Endothelial cell of umbilical vein (primary cell): ENCODE results near the gene SRPK2. TPM values are rescaled to one million over a fixed set of nuclear protein-coding genes. Genes with fewer than 3 reads are reported as not detected.

Experiments used
- BruUV-seq: library from RNA; stranded (reverse); fragments of 400-500 nt; replicated peaks from 2 replicates; lab custom pipeline; 2021; lab: Mats Ljungman, UMichigan
- CTCF ChIA-PET: fragments of 300-600, 350-600 bp; sonication (Branson Sonifier 250); formaldehyde crosslinking; loops from one replicate; lab custom pipeline; 2021; ENCODE audit warnings: antibody characterized with exemption, inconsistent platforms; lab: Charles Lee
- POLR2A ChIA-PET: fragments of 300-600, 350-600 bp; sonication (Branson Sonifier 250); formaldehyde crosslinking; loops from one replicate; lab custom pipeline; 2021; ENCODE audit warnings: antibody characterized with exemption, inconsistent platforms; lab: Charles Lee
- DNase-seq: peaks from one replicate; pipeline ENCODE4 v3.0.0-alpha.2; 2011; ENCODE audit warnings: low read depth, low spot score
- FAIRE-seq: peaks from 2 replicates; lab custom pipeline; 2011; peaks lifted over from hg19 to GRCh38; lab: Jason Lieb, UNC
- H2AFZ ChIP-seq: 2 replicates; pipeline ENCODE4 v1.6.0; 2012; ENCODE audit warnings: low read depth, low read length, control low read depth, inconsistent platforms
- H3K27ac ChIP-seq: 2 replicates; pipeline ENCODE4 v1.5.1; 2011; ENCODE audit warnings: low read depth, mild to moderate bottlenecking, control low read depth, low read length, moderate library complexity; ENCODE audit not compliant: insufficient read depth
- H3K27me3 ChIP-seq, 2 experiments: 2 replicates each; pipeline versions ENCODE4 v1.6.0 to v1.6.1; 2011; ENCODE audit warnings: low read length in 2 of 2, mixed read lengths in 1 of 2; ENCODE audit not compliant: control insufficient read depth in 2 of 2, insufficient read depth in 2 of 2
- H3K36me3 ChIP-seq, 2 experiments: 2 replicates in 1 of 2; 3 replicates in 1 of 2; pipeline ENCODE4 v1.5.1; 2011; ENCODE audit warnings: low read length in 2 of 2, mild to moderate bottlenecking in 1 of 2, moderate library complexity in 1 of 2; ENCODE audit not compliant: control insufficient read depth in 2 of 2, insufficient read depth in 2 of 2; ENCODE audit errors: extremely low read depth in 1 of 2
- H3K4me1 ChIP-seq: 3 replicates; pipeline ENCODE4 v1.5.1; 2011; ENCODE audit warnings: mild to moderate bottlenecking, low read length; ENCODE audit not compliant: control insufficient read depth, insufficient read depth; ENCODE audit errors: extremely low read depth
- H3K4me2 ChIP-seq: 2 replicates; pipeline ENCODE4 v1.6.1; 2011; ENCODE audit warnings: low read length, control low read depth, mixed read lengths; ENCODE audit not compliant: insufficient read depth
- H3K4me3 ChIP-seq, 3 experiments: fragments of 200-600 bp in 1 of 3; sonication (generic), shearing (Covaris generic) in 1 of 3; replicated peaks in 1 of 3; 2 replicates each; pipeline ENCODE4 v1.5.1; 2011 to 2016; ENCODE audit warnings: control low read depth in 3 of 3, low read length in 3 of 3, mild to moderate bottlenecking in 2 of 3, inconsistent platforms in 1 of 3, low read depth in 1 of 3, moderate library complexity in 1 of 3; ENCODE audit not compliant: insufficient read depth in 1 of 3
- H3K79me2 ChIP-seq: 2 replicates; pipeline ENCODE4 v1.6.0; 2012; ENCODE audit warnings: low read length, inconsistent platforms; ENCODE audit not compliant: control insufficient read depth, insufficient read depth
- H3K9ac ChIP-seq: replicated peaks from 2 replicates; pipeline ENCODE3; 2011; ENCODE audit warnings: low read length, control low read depth; ENCODE audit not compliant: insufficient read depth; ENCODE audit errors: extremely low read depth
- H3K9me1 ChIP-seq: replicated peaks from 3 replicates; pipeline ENCODE4 v1.6.0; 2011; ENCODE audit warnings: mild to moderate bottlenecking, low read length; ENCODE audit not compliant: control insufficient read depth, insufficient read depth; ENCODE audit errors: extremely low read depth
- H3K9me3 ChIP-seq: replicated peaks from 2 replicates; pipeline ENCODE4 v1.5.1; 2012; ENCODE audit warnings: low read length, inconsistent platforms; ENCODE audit not compliant: control insufficient read depth, insufficient read depth
- H4K20me1 ChIP-seq: replicated peaks from 2 replicates; pipeline ENCODE3; 2011; ENCODE audit warnings: mild to moderate bottlenecking, low read length; ENCODE audit not compliant: control insufficient read depth, insufficient read depth; ENCODE audit errors: extremely low read depth
- EZH2 ChIP-seq: IDR thresholded peaks from 2 replicates; pipeline ENCODE4 v1.6.1; 2012; ENCODE audit warnings: borderline replicate concordance, low read depth, mild to moderate bottlenecking, moderate library complexity, low read length, inconsistent platforms; ENCODE audit not compliant: severe bottlenecking
- FOS ChIP-seq: IDR thresholded peaks from 2 replicates; pipeline ENCODE4 v1.6.1; 2011; ENCODE audit warnings: mild to moderate bottlenecking, low read length, moderate library complexity, borderline replicate concordance; ENCODE audit not compliant: insufficient read depth
- GATA2 ChIP-seq: IDR thresholded peaks from 2 replicates; pipeline ENCODE4 v1.7.0; 2011; ENCODE audit warnings: low read depth, mild to moderate bottlenecking, moderate library complexity, mixed read lengths, low read length; ENCODE audit not compliant: insufficient read length, insufficient read depth
- JUN ChIP-seq: IDR thresholded peaks from 2 replicates; pipeline ENCODE4 v1.6.1; 2011; ENCODE audit warnings: borderline replicate concordance, low read depth; ENCODE audit not compliant: insufficient read length, insufficient read depth
- MYC ChIP-seq: IDR thresholded peaks from one replicate; pipeline ENCODE4 v1.6.1; 2011; ENCODE audit warnings: mild to moderate bottlenecking, low read depth, low read length
- POLR2A ChIP-seq: IDR thresholded peaks from 2 replicates; pipeline ENCODE4 v1.6.1; 2012; ENCODE audit warnings: low read depth, mild to moderate bottlenecking, control low read depth, low read length
- POLR2AphosphoS5 ChIP-seq: IDR thresholded peaks from 2 replicates; pipeline ENCODE4 v1.6.1; 2012; ENCODE audit warnings: low read depth, mild to moderate bottlenecking, control low read depth, low read length, moderate library complexity; ENCODE audit not compliant: insufficient read depth
- dilution Hi-C: fragments of 300-500 bp; cut with MboI; formaldehyde crosslinking; loops from one replicate; pipeline ENCODE4 v1.15.0; 2019; ENCODE audit warnings: low sequenced_read_pairs; ENCODE audit not compliant: extremely low pct_ligation_motif_present
- intact Hi-C: fragments of 100-400 bp; cut with micrococcal nuclease; formaldehyde crosslinking; loops from one replicate; pipeline ENCODE4 v1.10.0; 2022
- polyA plus RNA-seq, 4 experiments: library from polyadenylated mRNA; depleted of rRNA in 3 of 4; stranded (reverse) in 3 of 4; unstranded in 1 of 4; fragments of >200 nt; gene quantifications; 2 replicates each; pipeline versions ENCODE4 v1.2.1 to v1.2.3, GENCODE V29; 2011 to 2012; ENCODE audit warnings: missing spikeins in 1 of 4
- total RNA-seq: library from RNA; stranded (reverse); gene quantifications from 2 replicates; pipeline ENCODE4 v1.2.3, GENCODE V29; 2021
- TF ChIP-seq, protein P1 (sequence below), 2 donors: IDR thresholded peaks; 1 replicate in 1 of 2; 2 replicates in 1 of 2; pipeline ENCODE4 v1.5.1; 2011; ENCODE audit warnings: low read length in 2 of 2, mild to moderate bottlenecking in 2 of 2, moderate library complexity in 2 of 2, control low read depth in 1 of 2, inconsistent platforms in 1 of 2, low read depth in 1 of 2; ENCODE audit not compliant: insufficient read depth in 1 of 2; ENCODE audit errors: extremely low read depth in 1 of 2
- TF ChIP-seq, protein P2 (sequence below): IDR thresholded peaks from 2 replicates; pipeline ENCODE4 v1.6.1; 2011; ENCODE audit not compliant: insufficient read depth, insufficient read length

Gene SRPK2
- total and polyA plus RNA-seq, 2 donors (not counting 3 experiments of a cell fraction or from before 2014, with no cell fraction given) = 13.4 to 55.2 TPM

DNA sequence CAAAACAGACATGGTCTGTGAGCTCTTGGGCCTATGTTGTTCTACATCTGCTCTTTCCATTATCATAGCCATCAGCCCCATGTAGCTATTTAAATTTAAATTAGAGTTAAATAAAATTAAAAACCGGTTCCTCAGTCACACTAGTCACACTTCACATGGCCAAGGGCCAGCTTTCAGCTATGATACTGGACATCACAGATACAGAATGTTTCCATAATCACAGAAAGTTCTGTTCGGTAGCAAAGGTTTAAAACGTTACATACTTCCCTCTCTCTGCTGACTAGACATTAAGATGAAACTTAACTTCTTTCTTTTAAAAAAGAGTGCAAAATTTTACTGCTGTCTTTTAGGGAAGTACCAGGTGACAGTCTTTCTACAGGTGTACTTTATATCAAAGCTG lies 43.0 kb downstream of the SRPK2 start:
- TF ChIP-seq JUN = no peak
- TF ChIP-seq POLR2A = no peak
- no peak for TF ChIP-seq MYC
- no peak for TF ChIP-seq POLR2AphosphoS5
- TF ChIP-seq, protein P1, sequence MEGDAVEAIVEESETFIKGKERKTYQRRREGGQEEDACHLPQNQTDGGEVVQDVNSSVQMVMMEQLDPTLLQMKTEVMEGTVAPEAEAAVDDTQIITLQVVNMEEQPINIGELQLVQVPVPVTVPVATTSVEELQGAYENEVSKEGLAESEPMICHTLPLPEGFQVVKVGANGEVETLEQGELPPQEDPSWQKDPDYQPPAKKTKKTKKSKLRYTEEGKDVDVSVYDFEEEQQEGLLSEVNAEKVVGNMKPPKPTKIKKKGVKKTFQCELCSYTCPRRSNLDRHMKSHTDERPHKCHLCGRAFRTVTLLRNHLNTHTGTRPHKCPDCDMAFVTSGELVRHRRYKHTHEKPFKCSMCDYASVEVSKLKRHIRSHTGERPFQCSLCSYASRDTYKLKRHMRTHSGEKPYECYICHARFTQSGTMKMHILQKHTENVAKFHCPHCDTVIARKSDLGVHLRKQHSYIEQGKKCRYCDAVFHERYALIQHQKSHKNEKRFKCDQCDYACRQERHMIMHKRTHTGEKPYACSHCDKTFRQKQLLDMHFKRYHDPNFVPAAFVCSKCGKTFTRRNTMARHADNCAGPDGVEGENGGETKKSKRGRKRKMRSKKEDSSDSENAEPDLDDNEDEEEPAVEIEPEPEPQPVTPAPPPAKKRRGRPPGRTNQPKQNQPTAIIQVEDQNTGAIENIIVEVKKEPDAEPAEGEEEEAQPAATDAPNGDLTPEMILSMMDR (IDR thresholded peaks at IDR 0.05; ENCODE audit: extremely low read depth in 1 of 2, insufficient read depth in 1 of 2, low read depth in 1 of 2, low read length in 2 of 2) = no peak
- no peak for TF ChIP-seq FOS
- no peak for TF ChIP-seq EZH2
- no peak for TF ChIP-seq GATA2
- TF ChIP-seq, protein P2, sequence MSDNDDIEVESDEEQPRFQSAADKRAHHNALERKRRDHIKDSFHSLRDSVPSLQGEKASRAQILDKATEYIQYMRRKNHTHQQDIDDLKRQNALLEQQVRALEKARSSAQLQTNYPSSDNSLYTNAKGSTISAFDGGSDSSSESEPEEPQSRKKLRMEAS = no peak
- BruUV-seq = no TSS peak
- no peaks in the 10 kb centered on the region for H3K9me1 ChIP-seq
- no peaks in the 10 kb centered on the region for H3K27me3 ChIP-seq
- peaks cover 70% of the 10 kb centered on the region for H3K79me2 ChIP-seq
- dilution Hi-C loops = no loop called here
- POLR2A ChIA-PET = no interaction called here
- H3K9me3 ChIP-seq = no peaks in the 10 kb centered on the region
- DNase-seq (no peak), FAIRE-seq (no peak)
- H3K4me2 ChIP-seq = no peak overlapping the region
- intact Hi-C loops = no loop called here
- CTCF ChIA-PET = interaction anchor here (1.1 to 1.4 kb wide), 2 partner anchors 25 to 243 kb away, joined by 3 read pairs; no protein-coding TSS in a partner anchor
- H3K36me3 ChIP-seq = no peaks in the 10 kb centered on the region
- no peaks in the 10 kb centered on the region for H4K20me1 ChIP-seq
- no peak overlapping the region for H2AFZ ChIP-seq
- no peak overlapping the region for H3K4me3 ChIP-seq
- no peak overlapping the region for H3K9ac ChIP-seq
- no peaks in the 10 kb centered on the region for H3K4me1 ChIP-seq
- H3K27ac ChIP-seq = no peak overlapping the region
